Stimulated activated CD8-positive, alpha-beta memory T cell treated with anti-CD3 and anti-CD28 coated beads, Interleukin-7, amount 100 ng/mL, for 4 hours (primary cell): ENCODE results near the gene JAZF1.

Source experiments
- DNase-seq, 2 donors: peaks; one replicate each; pipeline ENCODE4 v3.0.0-alpha.2; 2020; ENCODE audit warnings: low read depth in 2 of 2

Gene JAZF1

GRCh38 chr7:28008911-28009310 is 171.7 kb downstream of the JAZF1 start:
- DNase-seq: no peak

- DNase-seq: no peak
These were observed 172.4 kb downstream of the JAZF1 start for GRCh38 chr7:28008171-28008570.

- DNase-seq: no peak
These were observed 174.1 kb downstream of the JAZF1 start for GRCh38 chr7:28006491-28006890.

- no peak for DNase-seq
These were observed 174.8 kb downstream of the JAZF1 start for GRCh38 chr7:28005847-28006231.

- DNase-seq: no peak
These were observed 175.3 kb downstream of the JAZF1 start for GRCh38 chr7:28005075-28005846.

GRCh38 chr7:28003408-28003807 is 177.2 kb downstream of the JAZF1 start:
- DNase-seq: no peak

GRCh38 chr7:28002638-28003037 is 178.0 kb downstream of the JAZF1 start:
- no peak for DNase-seq

- no peak for DNase-seq
These were observed 178.7 kb downstream of the JAZF1 start for GRCh38 chr7:28001896-28002295.

GRCh38 chr7:27999829-28000228 is 180.8 kb downstream of the JAZF1 start:
- DNase-seq: no peak

GRCh38 chr7:27998382-27998781 is 182.2 kb downstream of the JAZF1 start:
- no peak for DNase-seq

GRCh38 chr7:27997188-27997707 is 183.3 kb downstream of the JAZF1 start:
- DNase-seq: no peak

GRCh38 chr7:27996141-27996540 is 184.5 kb downstream of the JAZF1 start:
- DNase-seq: no peak

- no peak for DNase-seq
These were observed 185.4 kb downstream of the JAZF1 start for GRCh38 chr7:27995228-27995627.

GRCh38 chr7:27994639-27995038 is 186.0 kb downstream of the JAZF1 start:
- DNase-seq: no peak

GRCh38 chr7:27992755-27993493 is 187.7 kb downstream of the JAZF1 start:
- DNase-seq: no peak

- no peak for DNase-seq
These were observed 188.5 kb downstream of the JAZF1 start for GRCh38 chr7:27992097-27992496.

- no peak for DNase-seq
These were observed 189.5 kb downstream of the JAZF1 start for GRCh38 chr7:27991006-27991528.

- DNase-seq: no peak
These were observed 204.1 kb downstream of the JAZF1 start for GRCh38 chr7:27976531-27976930.

- DNase-seq: no peak
These were observed 207.0 kb downstream of the JAZF1 start for GRCh38 chr7:27973625-27974024.

- DNase-seq: no peak
These were observed 208.3 kb downstream of the JAZF1 start for GRCh38 chr7:27972276-27972675.

GRCh38 chr7:27971171-27971812 is 209.3 kb downstream of the JAZF1 start:
- DNase-seq: no peak

- DNase-seq: no peak
These were observed 210.2 kb downstream of the JAZF1 start for GRCh38 chr7:27970350-27970749.
